SH-SY5Y (cell line): ENCODE measurements around the gene FBXL7.

ENCODE experiments used
- GATA2 ChIP-seq: IDR thresholded peaks from 2 replicates; pipeline ENCODE4 v1.6.1; 2011; ENCODE audit warnings: mild to moderate bottlenecking, low read depth, low read length
- GATA3 ChIP-seq: IDR thresholded peaks from 2 replicates; pipeline ENCODE4 v1.6.1; 2011; ENCODE audit warnings: low read depth, mild to moderate bottlenecking, low read length, moderate library complexity

- TF ChIP-seq GATA2 (no peak), GATA3 (no peak)
Measured at GRCh38 chr5:15609076-15609725, 109.2 kb downstream of the FBXL7 start.
